HCT116 (cell line): Measurements from ENCODE around the gene RAB11A. TPM values are rescaled to one million over a fixed set of nuclear protein-coding genes. Genes with fewer than 3 reads are reported as not detected.

ENCODE experiments used
- ATAC-seq: fragments of 200-7000 bp; cut with Tn5 transposase; 2 replicates; pipeline ENCODE4 v1.9.1; 2020; ENCODE audit warnings: mild to moderate bottlenecking, moderate library complexity
- BruUV-seq: library from RNA; stranded (reverse); fragments of 400-500 nt; replicated peaks from 2 replicates; lab custom pipeline; 2021; lab: Mats Ljungman, UMichigan
- CTCF ChIA-PET: fragments of 300-600 bp; sonication (Branson Sonifier 250); formaldehyde crosslinking; loops from one replicate; lab custom pipeline; 2021; ENCODE audit warnings: antibody characterized with exemption; lab: Charles Lee
- POLR2A ChIA-PET: fragments of 300-600, 350-600 bp; sonication (Branson Sonifier 250); formaldehyde crosslinking; loops from one replicate; lab custom pipeline; 2021; ENCODE audit warnings: antibody characterized with exemption; lab: Charles Lee
- RAD21 ChIA-PET, 2 experiments: fragments of 300-600 bp; sonication (Branson Sonifier 250); formaldehyde crosslinking; loops; one replicate each; lab custom pipeline; 2023; ENCODE audit warnings: low total read pairs in 2 of 2; ENCODE audit not compliant: uncharacterized antibody in 2 of 2, unreplicated experiment in 2 of 2, low non-redundant PET in 1 of 2; lab: Charles Lee
- DNase-seq: peaks from one replicate; pipeline ENCODE4 v3.0.0-alpha.2; 2010; ENCODE audit warnings: low read depth, low spot score
- H2AFZ ChIP-seq: fragments of 200-600 bp; shearing (Covaris generic), sonication (generic); 2 replicates; pipeline ENCODE4 v1.6.1; 2017; ENCODE audit warnings: low read depth, mixed run types, mixed read lengths, antibody characterized with exemption, low read length; ENCODE audit not compliant: poor library complexity, severe bottlenecking
- H3K27ac ChIP-seq: 2 replicates; pipeline ENCODE4 v1.5.1; 2012; ENCODE audit warnings: low read depth, low read length
- H3K27me3 ChIP-seq: fragments of 200-600 bp; sonication (generic); 2 replicates; pipeline ENCODE4 v1.6.1; 2016; ENCODE audit warnings: mixed run types, low read length, mixed read lengths; ENCODE audit not compliant: insufficient read depth
- H3K36me3 ChIP-seq, 2 experiments: fragments of 200-500 bp in 1 of 2; fragments of 200-600 bp in 1 of 2; sonication (Bioruptor generic) in 1 of 2; sonication (generic) in 1 of 2; 2 replicates each; pipeline versions ENCODE4 v1.5.1 to v1.6.1; 2014 to 2016; ENCODE audit warnings: low read length in 2 of 2, inconsistent platforms in 1 of 2, mixed read lengths in 1 of 2, mixed run types in 1 of 2; ENCODE audit not compliant: insufficient read depth in 2 of 2, control insufficient read depth in 1 of 2
- H3K4me1 ChIP-seq, 2 experiments: fragments of 200-600 bp in 1 of 2; sonication (generic) in 1 of 2; 2 replicates each; pipeline versions ENCODE4 v1.5.1 to v1.6.1; 2012 to 2017; ENCODE audit warnings: low read length in 2 of 2, inconsistent platforms in 1 of 2, mild to moderate bottlenecking in 1 of 2, mixed read lengths in 1 of 2, mixed run types in 1 of 2, moderate library complexity in 1 of 2; ENCODE audit not compliant: insufficient read depth in 2 of 2, control insufficient read depth in 1 of 2
- H3K4me2 ChIP-seq: fragments of 200-600 bp; sonication (generic); 2 replicates; pipeline ENCODE4 v1.6.1; 2017; ENCODE audit warnings: mixed run types, low read length, mixed read lengths
- H3K4me3 ChIP-seq, 2 experiments: fragments of 200-600 bp in 1 of 2; sonication (generic) in 1 of 2; replicated peaks in 1 of 2; 2 replicates each; pipeline ENCODE4 v1.5.1; 2011 to 2016; ENCODE audit warnings: low read length in 2 of 2, control low read depth in 1 of 2, low read depth in 1 of 2, mild to moderate bottlenecking in 1 of 2, mixed read lengths in 1 of 2, mixed run types in 1 of 2
- H3K79me2 ChIP-seq: fragments of 200-600 bp; sonication (generic); 2 replicates; pipeline ENCODE4 v1.6.1; 2017; ENCODE audit warnings: mild to moderate bottlenecking, mixed run types, low read length, moderate library complexity, mixed read lengths; ENCODE audit not compliant: insufficient read depth
- H3K9ac ChIP-seq: fragments of 200-600 bp; sonication (generic); 2 replicates; pipeline ENCODE4 v1.6.1; 2016; ENCODE audit warnings: low read length, mixed read lengths
- H3K9me2 ChIP-seq: fragments of 200-600 bp; sonication (generic), shearing (Covaris generic); 2 replicates; pipeline ENCODE4 v1.6.1; 2017; ENCODE audit warnings: mixed run types, mild to moderate bottlenecking, moderate library complexity; ENCODE audit not compliant: insufficient read depth
- H3K9me3 ChIP-seq, 2 experiments: fragments of 200-500 bp in 1 of 2; fragments of 200-600 bp in 1 of 2; sonication (Bioruptor generic) in 1 of 2; sonication (generic) in 1 of 2; 2 replicates each; pipeline ENCODE4 v1.6.1; 2014 to 2017; ENCODE audit warnings: low read length in 2 of 2, mixed read lengths in 2 of 2, inconsistent platforms in 1 of 2, low read depth in 1 of 2, mild to moderate bottlenecking in 1 of 2, mixed run types in 1 of 2, moderate library complexity in 1 of 2; ENCODE audit not compliant: control insufficient read depth in 1 of 2, insufficient read depth in 1 of 2
- H4K20me1 ChIP-seq: fragments of 200-600 bp; sonication (generic), shearing (Covaris generic); 2 replicates; pipeline ENCODE4 v1.6.1; 2017; ENCODE audit warnings: mixed run types, mild to moderate bottlenecking, moderate library complexity; ENCODE audit not compliant: insufficient read depth
- CBX3 ChIP-seq: IDR thresholded peaks from 2 replicates; pipeline ENCODE4 v1.6.1; 2012; ENCODE audit warnings: low read depth
- CEBPB ChIP-seq: IDR thresholded peaks from 2 replicates; pipeline ENCODE4 v1.6.1; 2012; ENCODE audit warnings: low read depth
- EGR1 ChIP-seq: IDR thresholded peaks from 2 replicates; pipeline ENCODE4 v1.6.1; 2012; ENCODE audit warnings: low read depth
- EZH2 ChIP-seq: fragments of 200-600 bp; sonication (generic); IDR thresholded peaks from 2 replicates; pipeline ENCODE4 v1.6.1; 2017; ENCODE audit warnings: antibody characterized with exemption, mixed run types
- EZH2phosphoT487 ChIP-seq: fragments of 200-600 bp; IDR thresholded peaks from 2 replicates; pipeline ENCODE4 v1.6.1; 2018; ENCODE audit warnings: antibody characterized with exemption, borderline replicate concordance
- FOSL1 ChIP-seq: IDR thresholded peaks from 2 replicates; pipeline ENCODE4 v1.6.1; 2012; ENCODE audit warnings: low read depth
- JUND ChIP-seq: IDR thresholded peaks from 2 replicates; pipeline ENCODE4 v1.6.1; 2012
- POLR2A ChIP-seq: IDR thresholded peaks from 2 replicates; pipeline ENCODE4 v1.7.0; 2011; ENCODE audit warnings: borderline replicate concordance; ENCODE audit not compliant: insufficient read depth, insufficient read length; ENCODE audit errors: extremely low read depth
- POLR2AphosphoS5 ChIP-seq: IDR thresholded peaks from 2 replicates; pipeline ENCODE4 v1.6.1; 2011; ENCODE audit warnings: mild to moderate bottlenecking, low read depth, low read length, moderate library complexity
- SP1 ChIP-seq: IDR thresholded peaks from 2 replicates; pipeline ENCODE4 v1.6.1; 2012; ENCODE audit warnings: low read depth
- SRF ChIP-seq: IDR thresholded peaks from 2 replicates; pipeline ENCODE4 v1.6.1; 2012; ENCODE audit warnings: low read depth
- YY1 ChIP-seq: IDR thresholded peaks from 2 replicates; pipeline ENCODE4 v1.6.1; 2011; ENCODE audit warnings: low read length, low read depth, moderate library complexity, mild to moderate bottlenecking; ENCODE audit not compliant: insufficient replicate concordance; ENCODE audit errors: extremely low read depth
- ZFX ChIP-seq: fragments of 450-650 bp; IDR thresholded peaks from 2 replicates; pipeline ENCODE4 v1.6.1; 2017
- ZNF274 ChIP-seq: fragments of 200-500 bp; sonication (Bioruptor generic); IDR thresholded peaks from 2 replicates; pipeline ENCODE4 v1.6.1; 2014; ENCODE audit warnings: mild to moderate bottlenecking, low read depth, low read length, inconsistent platforms
- intact Hi-C: fragments of 100-400 bp; cut with micrococcal nuclease; formaldehyde crosslinking; loops from 2 replicates; pipeline ENCODE4 v1.10.0; 2022
- total RNA-seq: library from RNA; stranded (reverse); gene quantifications from one replicate; pipeline ENCODE4 v1.2.1, GENCODE V29; 2021; ENCODE audit not compliant: unreplicated experiment
- TF ChIP-seq, protein P1 (sequence below): IDR thresholded peaks from 2 replicates; pipeline ENCODE4 v1.6.1; 2011; ENCODE audit warnings: mild to moderate bottlenecking, low read length, moderate library complexity; ENCODE audit not compliant: insufficient replicate concordance; ENCODE audit errors: extremely low read depth
- TF ChIP-seq, protein P2 (sequence below), 3 experiments: fragments of 200-600 bp in 1 of 3; sonication (generic) in 1 of 3; IDR thresholded peaks in 2 of 3; conservative IDR thresholded peaks in 1 of 3; 2 replicates each; pipeline ENCODE4 v1.5.1; 2012 to 2017; ENCODE audit warnings: low read depth in 2 of 3, low read length in 2 of 3, antibody characterized with exemption in 1 of 3, borderline replicate concordance in 1 of 3, control low read depth in 1 of 3, mild to moderate bottlenecking in 1 of 3, mixed read lengths in 1 of 3, mixed run types in 1 of 3, moderate library complexity in 1 of 3; ENCODE audit not compliant: insufficient read depth in 1 of 3
- TF ChIP-seq, protein P3 (sequence below): IDR thresholded peaks from 2 replicates; pipeline ENCODE4 v1.6.1; 2012
- TF ChIP-seq, protein P4 (sequence below): IDR thresholded peaks from 2 replicates; pipeline ENCODE4 v1.6.1; 2012

RAB11A gene
- total RNA-seq, 1 experiment from 2014 or later = 234 TPM

DNA sequence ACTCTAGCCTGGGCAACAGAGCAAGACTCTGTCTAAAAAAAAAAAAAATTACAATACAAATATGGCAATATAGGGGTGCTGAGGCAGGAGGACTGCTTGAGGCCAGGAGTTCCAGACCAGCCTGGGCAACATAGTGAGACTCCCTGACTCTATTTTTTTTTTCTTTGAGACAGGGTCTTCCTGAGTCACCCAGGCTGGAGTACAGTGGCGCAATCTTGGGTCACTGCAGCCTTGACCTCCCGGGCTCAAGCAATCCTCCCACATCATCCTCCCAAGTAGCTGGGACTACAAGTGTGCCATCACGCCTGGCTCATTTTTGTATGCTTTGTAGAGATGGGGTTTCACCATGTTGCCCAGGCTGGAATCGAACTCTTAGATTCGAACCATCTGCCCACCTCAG, 17.3 kb upstream of the RAB11A start:
- ChIA-PET RAD21 (no interaction called here), CTCF (interaction anchor here (1.7 kb wide), 1 partner anchor 11 kb away, joined by 7 read pairs; no protein-coding TSS in a partner anchor), POLR2A (no interaction called here)
- no peaks in the 10 kb centered on the region for H3K9me2 ChIP-seq
- no peak overlapping the region for H2AFZ ChIP-seq
- no peak overlapping the region for H3K4me2 ChIP-seq
- no peaks in the 10 kb centered on the region for H3K9me3 ChIP-seq
- H3K27me3 ChIP-seq = no peaks in the 10 kb centered on the region
- no peaks in the 10 kb centered on the region for H4K20me1 ChIP-seq
- no TSS peak for BruUV-seq
- intact Hi-C loops = no loop called here
- TF ChIP-seq CBX3 (no peak), POLR2AphosphoS5 (no peak), YY1 (no peak), EZH2phosphoT487 (no peak), ZFX (no peak), EZH2 (no peak), FOSL1 (no peak), JUND (no peak), SRF (no peak), ZNF274 (no peak), CEBPB (no peak), EGR1 (no peak), SP1 (no peak), POLR2A (no peak)
- TF ChIP-seq, protein P1, sequence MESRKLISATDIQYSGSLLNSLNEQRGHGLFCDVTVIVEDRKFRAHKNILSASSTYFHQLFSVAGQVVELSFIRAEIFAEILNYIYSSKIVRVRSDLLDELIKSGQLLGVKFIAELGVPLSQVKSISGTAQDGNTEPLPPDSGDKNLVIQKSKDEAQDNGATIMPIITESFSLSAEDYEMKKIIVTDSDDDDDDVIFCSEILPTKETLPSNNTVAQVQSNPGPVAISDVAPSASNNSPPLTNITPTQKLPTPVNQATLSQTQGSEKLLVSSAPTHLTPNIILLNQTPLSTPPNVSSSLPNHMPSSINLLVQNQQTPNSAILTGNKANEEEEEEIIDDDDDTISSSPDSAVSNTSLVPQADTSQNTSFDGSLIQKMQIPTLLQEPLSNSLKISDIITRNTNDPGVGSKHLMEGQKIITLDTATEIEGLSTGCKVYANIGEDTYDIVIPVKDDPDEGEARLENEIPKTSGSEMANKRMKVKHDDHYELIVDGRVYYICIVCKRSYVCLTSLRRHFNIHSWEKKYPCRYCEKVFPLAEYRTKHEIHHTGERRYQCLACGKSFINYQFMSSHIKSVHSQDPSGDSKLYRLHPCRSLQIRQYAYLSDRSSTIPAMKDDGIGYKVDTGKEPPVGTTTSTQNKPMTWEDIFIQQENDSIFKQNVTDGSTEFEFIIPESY = no peak
- TF ChIP-seq, protein P2, sequence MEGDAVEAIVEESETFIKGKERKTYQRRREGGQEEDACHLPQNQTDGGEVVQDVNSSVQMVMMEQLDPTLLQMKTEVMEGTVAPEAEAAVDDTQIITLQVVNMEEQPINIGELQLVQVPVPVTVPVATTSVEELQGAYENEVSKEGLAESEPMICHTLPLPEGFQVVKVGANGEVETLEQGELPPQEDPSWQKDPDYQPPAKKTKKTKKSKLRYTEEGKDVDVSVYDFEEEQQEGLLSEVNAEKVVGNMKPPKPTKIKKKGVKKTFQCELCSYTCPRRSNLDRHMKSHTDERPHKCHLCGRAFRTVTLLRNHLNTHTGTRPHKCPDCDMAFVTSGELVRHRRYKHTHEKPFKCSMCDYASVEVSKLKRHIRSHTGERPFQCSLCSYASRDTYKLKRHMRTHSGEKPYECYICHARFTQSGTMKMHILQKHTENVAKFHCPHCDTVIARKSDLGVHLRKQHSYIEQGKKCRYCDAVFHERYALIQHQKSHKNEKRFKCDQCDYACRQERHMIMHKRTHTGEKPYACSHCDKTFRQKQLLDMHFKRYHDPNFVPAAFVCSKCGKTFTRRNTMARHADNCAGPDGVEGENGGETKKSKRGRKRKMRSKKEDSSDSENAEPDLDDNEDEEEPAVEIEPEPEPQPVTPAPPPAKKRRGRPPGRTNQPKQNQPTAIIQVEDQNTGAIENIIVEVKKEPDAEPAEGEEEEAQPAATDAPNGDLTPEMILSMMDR (IDR thresholded peaks at IDR 0.05 in 2 of 3, conservative IDR thresholded peaks at IDR 0.05 in 1 of 3; ENCODE audit: borderline replicate concordance in 1 of 3, insufficient read depth in 1 of 3, low read depth in 2 of 3, low read length in 2 of 3) = no peak
- TF ChIP-seq, protein P3, sequence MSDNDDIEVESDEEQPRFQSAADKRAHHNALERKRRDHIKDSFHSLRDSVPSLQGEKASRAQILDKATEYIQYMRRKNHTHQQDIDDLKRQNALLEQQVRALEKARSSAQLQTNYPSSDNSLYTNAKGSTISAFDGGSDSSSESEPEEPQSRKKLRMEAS = no peak
- TF ChIP-seq, protein P4, sequence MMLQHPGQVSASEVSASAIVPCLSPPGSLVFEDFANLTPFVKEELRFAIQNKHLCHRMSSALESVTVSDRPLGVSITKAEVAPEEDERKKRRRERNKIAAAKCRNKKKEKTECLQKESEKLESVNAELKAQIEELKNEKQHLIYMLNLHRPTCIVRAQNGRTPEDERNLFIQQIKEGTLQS = no peak
- no peaks in the 10 kb centered on the region for H3K4me1 ChIP-seq
- no peak overlapping the region for H3K4me3 ChIP-seq
- H3K36me3 ChIP-seq = no peaks in the 10 kb centered on the region
- H3K79me2 ChIP-seq = no peaks in the 10 kb centered on the region
- H3K9ac ChIP-seq = no peak overlapping the region
- DNase-seq (no peak), ATAC-seq (no peak)
- H3K27ac ChIP-seq = no peak overlapping the region
